ENCODE results near the gene ANKRD33. TPM values are rescaled to one million over a fixed set of nuclear protein-coding genes. Genes with fewer than 3 reads are reported as not detected.

Gene ANKRD33
- polyA plus RNA-seq, 1 of the 3 experiments (the other 2 are of a cell fraction): not detected

DNA sequence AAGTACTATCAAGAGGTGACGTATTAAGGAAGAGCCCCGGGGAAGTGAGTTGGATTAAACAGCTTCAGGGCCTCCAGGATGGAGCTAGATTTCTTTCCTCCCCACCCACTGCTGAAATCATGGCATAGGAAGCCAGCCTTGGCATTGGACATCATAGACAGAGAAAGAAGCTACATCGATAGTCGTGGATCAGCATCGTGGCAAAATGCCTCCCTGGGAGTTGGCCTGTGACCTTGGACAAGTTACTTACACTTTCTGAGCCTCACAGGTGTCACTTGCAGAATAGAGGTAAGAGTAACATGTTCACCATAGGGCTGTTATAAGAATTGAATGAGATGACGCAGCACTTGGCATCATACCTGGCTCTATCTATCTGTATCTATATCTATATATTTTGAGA is 5.9 kb downstream of the ANKRD33 start:
- WGBS (ENCODE audit: low lambda C conversion rate): 84% methylated on average over 6 of the region's 6 CpGs
- Histone ChIP-seq H3K9me3 (no peaks in the 10 kb centered on the region), H4K20me1 (ENCODE audit: insufficient read depth) (no peaks in the 10 kb centered on the region), H3F3A (replicated peaks; ENCODE audit: insufficient read depth) (no peaks in the 10 kb centered on the region), H2AFZ (ENCODE audit: low read depth) (no peak overlapping the region), H3K79me2 (ENCODE audit: insufficient read depth) (no peaks in the 10 kb centered on the region), H3K36me3 (replicated peaks in 1 of 2; ENCODE audit: control insufficient read depth in 1 of 2, insufficient read depth in 2 of 2, low read length in 1 of 2) (no peaks in the 10 kb centered on the region), H3K9ac (no peak overlapping the region), H3K4me3 (ENCODE audit: low read depth in 2 of 2, low read length in 1 of 2) (no peak overlapping the region), H3K9me2 (no peaks in the 10 kb centered on the region), H3K4me2 (no peak overlapping the region), H3K27ac (ENCODE audit: low read depth in 2 of 2, low read length in 1 of 2) (no peak overlapping the region), H3K4me1 (ENCODE audit: control insufficient read depth in 1 of 2, insufficient read depth in 2 of 2, low read depth in 1 of 2, low read length in 1 of 2) (peaks cover 0 to 9% of the 10 kb centered on the region in 2 experiments; a peak in 1 of 4 replicates), H3K27me3 (ENCODE audit: insufficient read depth) (no peaks in the 10 kb centered on the region)
- DNase-seq: no peak
- TF ChIP-seq TAF1 (IDR thresholded peaks at IDR 0.05; ENCODE audit: borderline replicate concordance, low read depth, low read length): no peak
- TF ChIP-seq, protein P1, sequence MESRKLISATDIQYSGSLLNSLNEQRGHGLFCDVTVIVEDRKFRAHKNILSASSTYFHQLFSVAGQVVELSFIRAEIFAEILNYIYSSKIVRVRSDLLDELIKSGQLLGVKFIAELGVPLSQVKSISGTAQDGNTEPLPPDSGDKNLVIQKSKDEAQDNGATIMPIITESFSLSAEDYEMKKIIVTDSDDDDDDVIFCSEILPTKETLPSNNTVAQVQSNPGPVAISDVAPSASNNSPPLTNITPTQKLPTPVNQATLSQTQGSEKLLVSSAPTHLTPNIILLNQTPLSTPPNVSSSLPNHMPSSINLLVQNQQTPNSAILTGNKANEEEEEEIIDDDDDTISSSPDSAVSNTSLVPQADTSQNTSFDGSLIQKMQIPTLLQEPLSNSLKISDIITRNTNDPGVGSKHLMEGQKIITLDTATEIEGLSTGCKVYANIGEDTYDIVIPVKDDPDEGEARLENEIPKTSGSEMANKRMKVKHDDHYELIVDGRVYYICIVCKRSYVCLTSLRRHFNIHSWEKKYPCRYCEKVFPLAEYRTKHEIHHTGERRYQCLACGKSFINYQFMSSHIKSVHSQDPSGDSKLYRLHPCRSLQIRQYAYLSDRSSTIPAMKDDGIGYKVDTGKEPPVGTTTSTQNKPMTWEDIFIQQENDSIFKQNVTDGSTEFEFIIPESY (IDR thresholded peaks at IDR 0.05; ENCODE audit: borderline replicate concordance, low read depth): no peak
- TF ChIP-seq NFIC (IDR thresholded peaks at IDR 0.05; ENCODE audit: borderline replicate concordance): no peak
- no peak for TF ChIP-seq ELF1 (IDR thresholded peaks at IDR 0.05)
- no peak for TF ChIP-seq JUND (IDR thresholded peaks at IDR 0.05)
- no peak for TF ChIP-seq GATA2 (CRISPR knock-in tag; IDR thresholded peaks at IDR 0.05)
- TF ChIP-seq FOXJ3 (CRISPR knock-in tag; IDR thresholded peaks at IDR 0.05): no peak
- TF ChIP-seq EP300 (IDR thresholded peaks at IDR 0.05; ENCODE audit: borderline replicate concordance in 1 of 2, low read depth in 1 of 2, low read length in 1 of 2): no peak
- TF ChIP-seq EZH2phosphoT487 (IDR thresholded peaks at IDR 0.05; ENCODE audit: borderline replicate concordance, low read depth): no peak
- TF ChIP-seq MXI1 (IDR thresholded peaks at IDR 0.05; ENCODE audit: low read depth, low read length): no peak
- TF ChIP-seq RFX5 (IDR thresholded peaks at IDR 0.05; ENCODE audit: low read length): no peak
- TF ChIP-seq SMC3 (IDR thresholded peaks at IDR 0.05; ENCODE audit: low read depth, low read length): no peak
- TF ChIP-seq POLR2AphosphoS5 (IDR thresholded peaks at IDR 0.05; ENCODE audit: low read depth, low read length): no peak
- no peak for TF ChIP-seq TEAD4 (IDR thresholded peaks at IDR 0.05; ENCODE audit: borderline replicate concordance, insufficient read depth)
- TF ChIP-seq, protein P2, sequence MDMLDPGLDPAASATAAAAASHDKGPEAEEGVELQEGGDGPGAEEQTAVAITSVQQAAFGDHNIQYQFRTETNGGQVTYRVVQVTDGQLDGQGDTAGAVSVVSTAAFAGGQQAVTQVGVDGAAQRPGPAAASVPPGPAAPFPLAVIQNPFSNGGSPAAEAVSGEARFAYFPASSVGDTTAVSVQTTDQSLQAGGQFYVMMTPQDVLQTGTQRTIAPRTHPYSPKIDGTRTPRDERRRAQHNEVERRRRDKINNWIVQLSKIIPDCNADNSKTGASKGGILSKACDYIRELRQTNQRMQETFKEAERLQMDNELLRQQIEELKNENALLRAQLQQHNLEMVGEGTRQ (IDR thresholded peaks at IDR 0.05; ENCODE audit: borderline replicate concordance, low read depth, low read length): no peak
- TF ChIP-seq FOXM1 (IDR thresholded peaks at IDR 0.05; ENCODE audit: low read depth): no peak
- TF ChIP-seq, protein P3, sequence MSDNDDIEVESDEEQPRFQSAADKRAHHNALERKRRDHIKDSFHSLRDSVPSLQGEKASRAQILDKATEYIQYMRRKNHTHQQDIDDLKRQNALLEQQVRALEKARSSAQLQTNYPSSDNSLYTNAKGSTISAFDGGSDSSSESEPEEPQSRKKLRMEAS (IDR thresholded peaks at IDR 0.05; ENCODE audit: low read depth): no peak
- TF ChIP-seq GABPA (IDR thresholded peaks at IDR 0.05; ENCODE audit: low read depth): no peak
- TF ChIP-seq NRF1 (IDR thresholded peaks at IDR 0.05; ENCODE audit: low read depth, low read length): no peak
- ChIA-PET CTCF (interaction anchor here (0.9 to 11.9 kb wide), 26 partner anchors 10 to 129 kb away, joined by 3 to 141 read pairs (median 12); partner anchors contain the start of genes ACVR1B and ACVRL1), POLR2A (no interaction called here)

Measured in SK-N-SH (cell line).